ENCODE data around the gene CAMK2G.

DNA sequence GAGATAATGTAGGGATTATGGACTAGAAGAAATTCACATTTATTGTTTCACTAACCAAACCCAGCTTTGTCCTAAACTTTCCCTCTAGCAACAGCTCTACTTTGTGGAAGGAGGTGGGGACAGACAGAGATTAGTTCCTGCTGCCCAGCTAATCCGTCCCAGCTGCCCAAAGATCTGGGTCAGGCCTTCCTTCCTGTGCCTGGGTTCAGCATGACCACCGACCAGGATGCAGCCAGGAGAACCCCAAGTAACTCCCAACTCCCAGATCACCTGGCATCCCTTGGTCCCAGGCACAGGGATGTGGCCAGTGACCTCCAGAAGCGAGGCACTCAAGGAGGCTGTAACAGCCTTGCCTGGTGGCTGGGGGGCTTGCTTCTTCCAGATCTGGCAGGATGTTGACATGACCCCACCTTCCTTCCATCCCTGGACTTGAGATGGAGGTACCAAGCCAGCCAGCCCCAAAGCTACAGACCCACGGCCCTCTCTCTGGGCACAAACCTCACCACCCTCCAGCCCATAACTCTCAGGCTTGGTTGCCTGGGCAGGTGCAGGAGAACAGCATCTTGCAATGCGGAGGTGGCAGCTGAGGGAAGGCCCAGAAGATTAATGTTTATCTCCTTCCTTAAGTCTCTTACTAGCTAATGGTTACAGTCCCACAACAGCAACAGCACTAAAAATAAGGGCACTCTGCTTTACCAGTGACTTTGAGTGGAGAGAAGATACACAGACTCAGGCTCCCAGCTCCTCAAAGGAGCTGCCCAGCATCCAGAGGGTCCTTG is 11.1 kb downstream of the CAMK2G start:
- TF ChIP-seq, protein P1, sequence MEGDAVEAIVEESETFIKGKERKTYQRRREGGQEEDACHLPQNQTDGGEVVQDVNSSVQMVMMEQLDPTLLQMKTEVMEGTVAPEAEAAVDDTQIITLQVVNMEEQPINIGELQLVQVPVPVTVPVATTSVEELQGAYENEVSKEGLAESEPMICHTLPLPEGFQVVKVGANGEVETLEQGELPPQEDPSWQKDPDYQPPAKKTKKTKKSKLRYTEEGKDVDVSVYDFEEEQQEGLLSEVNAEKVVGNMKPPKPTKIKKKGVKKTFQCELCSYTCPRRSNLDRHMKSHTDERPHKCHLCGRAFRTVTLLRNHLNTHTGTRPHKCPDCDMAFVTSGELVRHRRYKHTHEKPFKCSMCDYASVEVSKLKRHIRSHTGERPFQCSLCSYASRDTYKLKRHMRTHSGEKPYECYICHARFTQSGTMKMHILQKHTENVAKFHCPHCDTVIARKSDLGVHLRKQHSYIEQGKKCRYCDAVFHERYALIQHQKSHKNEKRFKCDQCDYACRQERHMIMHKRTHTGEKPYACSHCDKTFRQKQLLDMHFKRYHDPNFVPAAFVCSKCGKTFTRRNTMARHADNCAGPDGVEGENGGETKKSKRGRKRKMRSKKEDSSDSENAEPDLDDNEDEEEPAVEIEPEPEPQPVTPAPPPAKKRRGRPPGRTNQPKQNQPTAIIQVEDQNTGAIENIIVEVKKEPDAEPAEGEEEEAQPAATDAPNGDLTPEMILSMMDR (IDR thresholded peaks at IDR 0.05; ENCODE audit: insufficient read depth, low read length, poor library complexity, severe bottlenecking) = no peak
- TF ChIP-seq EZH2phosphoT487 (conservative IDR thresholded peaks at IDR 0.05; ENCODE audit: low read length) = no peak

All from SU-DHL-6 (cell line).